GM12801 (cell line): Measurements from ENCODE around the gene TAF5.

Experiments used
- TF ChIP-seq, protein P1 (sequence below): IDR thresholded peaks from one replicate; pipeline ENCODE4 v1.5.1; 2011; ENCODE audit warnings: control low read depth; ENCODE audit not compliant: insufficient read length; ENCODE audit errors: extremely low read depth

The TAF5 gene

DNA sequence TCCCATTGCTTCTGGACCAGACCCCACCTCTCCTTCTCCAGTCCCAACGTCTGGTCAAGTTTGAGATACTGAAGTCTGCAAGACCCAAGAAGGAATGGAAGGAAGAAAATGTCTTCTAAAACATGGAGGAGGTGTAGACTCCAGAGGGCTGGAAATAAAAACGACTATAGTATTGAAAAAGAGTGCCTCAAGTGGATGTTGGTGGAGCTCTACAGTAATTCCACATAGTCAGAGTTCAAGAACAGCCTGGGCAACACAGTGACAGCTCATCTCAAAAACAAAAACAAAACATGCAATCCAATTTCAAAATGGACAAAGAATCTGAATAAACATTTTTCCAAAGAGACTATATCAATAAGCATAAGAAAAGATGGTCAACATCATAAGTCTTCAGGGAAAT, 14.5 kb upstream of the TAF5 start:
- TF ChIP-seq, protein P1, sequence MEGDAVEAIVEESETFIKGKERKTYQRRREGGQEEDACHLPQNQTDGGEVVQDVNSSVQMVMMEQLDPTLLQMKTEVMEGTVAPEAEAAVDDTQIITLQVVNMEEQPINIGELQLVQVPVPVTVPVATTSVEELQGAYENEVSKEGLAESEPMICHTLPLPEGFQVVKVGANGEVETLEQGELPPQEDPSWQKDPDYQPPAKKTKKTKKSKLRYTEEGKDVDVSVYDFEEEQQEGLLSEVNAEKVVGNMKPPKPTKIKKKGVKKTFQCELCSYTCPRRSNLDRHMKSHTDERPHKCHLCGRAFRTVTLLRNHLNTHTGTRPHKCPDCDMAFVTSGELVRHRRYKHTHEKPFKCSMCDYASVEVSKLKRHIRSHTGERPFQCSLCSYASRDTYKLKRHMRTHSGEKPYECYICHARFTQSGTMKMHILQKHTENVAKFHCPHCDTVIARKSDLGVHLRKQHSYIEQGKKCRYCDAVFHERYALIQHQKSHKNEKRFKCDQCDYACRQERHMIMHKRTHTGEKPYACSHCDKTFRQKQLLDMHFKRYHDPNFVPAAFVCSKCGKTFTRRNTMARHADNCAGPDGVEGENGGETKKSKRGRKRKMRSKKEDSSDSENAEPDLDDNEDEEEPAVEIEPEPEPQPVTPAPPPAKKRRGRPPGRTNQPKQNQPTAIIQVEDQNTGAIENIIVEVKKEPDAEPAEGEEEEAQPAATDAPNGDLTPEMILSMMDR = no peak

DNA sequence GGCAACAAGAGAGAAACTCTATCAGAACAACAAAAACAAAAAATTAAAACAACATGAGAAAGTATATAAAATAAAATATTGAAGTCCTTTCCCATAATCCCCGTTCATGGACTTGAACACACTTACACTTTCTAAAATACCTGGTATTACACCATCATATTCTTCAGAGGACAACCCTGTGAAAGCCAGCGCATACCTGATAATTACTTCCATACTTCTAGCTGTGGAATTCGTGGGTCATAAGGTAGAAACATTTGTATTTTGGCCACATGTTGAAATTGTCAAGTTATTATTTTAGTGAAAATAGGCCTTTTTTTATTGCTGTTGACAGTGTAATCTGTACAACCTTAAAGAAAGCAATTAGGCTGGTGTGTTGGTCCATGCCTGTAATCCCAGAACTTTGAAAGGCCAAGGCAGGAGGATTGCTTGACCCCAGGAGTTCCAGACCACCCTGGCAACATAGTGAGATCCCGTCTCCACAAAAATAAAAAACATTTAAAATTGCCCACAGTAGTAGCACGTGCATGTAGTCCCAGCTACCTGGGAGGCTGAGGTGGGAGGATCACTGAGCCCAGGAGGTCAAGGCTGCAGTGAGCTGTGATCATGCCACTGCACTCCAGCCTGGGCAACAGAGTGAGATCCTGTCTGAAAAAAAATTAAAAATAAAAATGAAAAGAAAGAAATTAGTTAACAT, 11.7 kb upstream of the TAF5 start:
- TF ChIP-seq, protein P1 = no peak

GRCh38 chr10:103367379-103367781, 396 bp upstream of the TAF5 start:
- TF ChIP-seq, protein P1 = no peak

DNA sequence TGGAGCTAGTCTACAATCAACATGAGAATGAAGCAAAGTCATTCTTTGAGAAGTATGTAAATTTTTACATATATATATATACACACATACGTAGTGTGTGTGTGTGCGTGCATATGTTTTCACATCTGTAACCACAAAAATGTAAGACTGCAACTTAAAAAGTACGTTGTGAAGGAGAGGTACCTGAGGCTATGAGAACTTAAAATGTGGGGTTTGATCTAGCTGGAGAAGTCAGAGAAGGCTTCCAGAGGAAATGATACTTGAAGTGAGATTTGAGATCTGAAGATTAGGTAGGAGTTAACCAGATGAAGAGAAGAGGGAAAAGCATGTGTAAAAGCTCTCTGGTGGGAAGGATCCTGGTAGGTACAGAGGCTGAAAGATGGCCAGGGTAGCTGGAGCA, 5.8 kb downstream of the TAF5 start:
- TF ChIP-seq, protein P1 = no peak

GRCh38 chr10:103374263-103374662, 6.5 kb downstream of the TAF5 start:
- TF ChIP-seq, protein P1 = no peak

GRCh38 chr10:103382769-103383168, 15.0 kb downstream of the TAF5 start:
- TF ChIP-seq, protein P1 = no peak

DNA sequence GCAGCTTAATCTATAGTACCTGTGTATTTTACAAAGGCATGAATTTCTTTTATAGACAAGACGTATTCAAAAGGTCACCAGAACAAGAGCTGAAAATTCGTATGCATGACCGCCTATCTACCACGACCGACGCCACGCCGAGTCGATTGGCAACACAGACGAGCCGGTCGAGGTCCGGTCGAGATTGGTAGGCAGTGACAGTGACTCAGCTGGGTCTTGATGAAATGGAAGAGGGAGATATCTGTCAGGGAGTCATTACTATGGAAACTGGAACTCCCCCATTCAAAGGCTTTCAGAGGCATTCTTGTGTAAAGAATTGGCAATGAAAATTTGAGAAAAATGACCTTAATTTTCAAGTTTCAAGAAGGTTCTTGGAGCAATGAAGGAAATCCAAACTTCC, 26.4 kb downstream of the TAF5 start:
- TF ChIP-seq, protein P1 = no peak
